MCF 10A (cell line): ENCODE measurements around the gene ABHD12. TPM values are rescaled to one million over a fixed set of nuclear protein-coding genes. Genes with fewer than 3 reads are reported as not detected.
A peak's percentile ranks its signal among the peaks of the same experiment; 100 is the strongest.

Experiments
- BruUV-seq: library from RNA; stranded (reverse); fragments of 400-500 nt; replicated peaks from 2 replicates; lab custom pipeline; 2021; lab: Mats Ljungman, UMichigan
- CTCF ChIA-PET: fragments of 300-600 bp; sonication (Branson Sonifier 250); formaldehyde crosslinking; extraction: SDS; loops from one replicate; lab custom pipeline; 2021; ENCODE audit warnings: antibody characterized with exemption, inconsistent platforms; lab: Yijun Ruan, JAX
- POLR2A ChIA-PET: fragments of 300-600, 350-650 bp; sonication (Branson Sonifier 250); formaldehyde crosslinking; extraction: SDS; loops from one replicate; lab custom pipeline; 2020; ENCODE audit warnings: antibody characterized with exemption, inconsistent platforms; lab: Yijun Ruan, JAX
- DNase-seq: peaks from one replicate; pipeline ENCODE4 v3.0.0-alpha.2; 2018; ENCODE audit not compliant: unreplicated experiment
- H3K27ac Mint-ChIP-seq: one replicate; pipeline ENCODE4 v1.8.0; 2022; ENCODE audit warnings: mild to moderate bottlenecking, low read depth, mixed read lengths; ENCODE audit not compliant: unreplicated experiment
- H3K27me3 Mint-ChIP-seq: one replicate; pipeline ENCODE4 v1.8.0; 2022; ENCODE audit warnings: mixed read lengths; ENCODE audit not compliant: insufficient read depth, unreplicated experiment
- H3K36me3 Mint-ChIP-seq: one replicate; pipeline ENCODE4 v1.8.0; 2022; ENCODE audit warnings: mild to moderate bottlenecking, moderate library complexity, mixed read lengths; ENCODE audit not compliant: insufficient read depth, unreplicated experiment
- H3K4me1 Mint-ChIP-seq: one replicate; pipeline ENCODE4 v1.8.0; 2022; ENCODE audit warnings: mixed read lengths; ENCODE audit not compliant: insufficient read depth, unreplicated experiment
- H3K4me3 Mint-ChIP-seq: one replicate; pipeline ENCODE4 v1.8.0; 2022; ENCODE audit warnings: mild to moderate bottlenecking, moderate library complexity, mixed read lengths; ENCODE audit not compliant: unreplicated experiment
- H3K9me3 Mint-ChIP-seq: one replicate; pipeline ENCODE4 v1.8.0; 2022; ENCODE audit warnings: mixed read lengths; ENCODE audit not compliant: unreplicated experiment
- intact Hi-C: fragments of 100-400 bp; cut with micrococcal nuclease; formaldehyde crosslinking; loops from 2 replicates; pipeline ENCODE4 v1.14.1; 2022
- total RNA-seq: library from RNA; stranded (reverse); gene quantifications from 2 replicates; pipeline ENCODE4 v1.2.3, GENCODE V29; 2022
- TF ChIP-seq, protein P1 (sequence below): fragments of 200-600 bp; IDR thresholded peaks from one replicate; pipeline ENCODE4 v1.8.0; 2022; ENCODE audit warnings: antibody characterized with exemption, mild to moderate bottlenecking; ENCODE audit not compliant: unreplicated experiment

The ABHD12 gene
- total RNA-seq, 1 experiment from 2014 or later = 18.6 TPM

DNA sequence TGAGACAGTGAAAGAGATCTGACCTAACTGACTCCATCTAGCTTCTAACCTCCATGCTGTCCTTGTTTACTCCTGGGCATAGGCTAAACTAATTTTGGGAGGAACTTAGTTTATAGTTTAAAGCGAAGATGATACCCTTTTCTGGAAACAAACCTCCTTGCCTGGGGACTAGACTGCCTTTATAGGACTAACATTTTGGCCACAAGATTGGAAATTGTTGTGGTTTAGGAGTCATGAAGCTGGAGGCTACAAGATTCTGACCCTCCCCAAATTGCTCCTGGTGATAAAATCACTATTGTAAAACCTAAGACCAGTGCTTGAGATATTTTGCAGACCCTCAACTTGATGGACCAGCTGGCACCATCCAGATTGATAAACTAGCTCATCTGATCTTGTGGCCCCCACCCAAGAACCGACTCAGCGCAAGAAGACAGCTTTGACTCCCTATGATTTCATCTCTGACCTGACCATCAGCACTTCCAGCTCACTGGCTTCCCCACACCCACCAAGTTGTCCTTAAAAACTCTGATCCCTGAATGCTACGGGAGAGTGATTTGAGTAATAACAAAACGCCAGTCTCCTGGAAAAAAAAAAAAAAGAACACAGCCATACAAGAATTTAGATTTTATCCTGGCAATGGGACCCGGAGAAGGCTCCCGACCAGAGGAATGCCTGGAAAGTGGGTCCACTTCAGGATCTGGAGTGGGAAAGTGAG, 63.0 kb downstream of the ABHD12 start:
- Mint-ChIP-seq H3K27me3 (no peaks in the 10 kb centered on the region), H3K36me3 (peaks cover 11% of the 10 kb centered on the region), H3K9me3 (peaks cover 6% of the 10 kb centered on the region), H3K4me3 (no peak overlapping the region), H3K4me1 (peaks cover 6% of the 10 kb centered on the region), H3K27ac (peak overlapping the region; percentile 39)
- intact Hi-C loops = no loop called here
- TF ChIP-seq, protein P1, sequence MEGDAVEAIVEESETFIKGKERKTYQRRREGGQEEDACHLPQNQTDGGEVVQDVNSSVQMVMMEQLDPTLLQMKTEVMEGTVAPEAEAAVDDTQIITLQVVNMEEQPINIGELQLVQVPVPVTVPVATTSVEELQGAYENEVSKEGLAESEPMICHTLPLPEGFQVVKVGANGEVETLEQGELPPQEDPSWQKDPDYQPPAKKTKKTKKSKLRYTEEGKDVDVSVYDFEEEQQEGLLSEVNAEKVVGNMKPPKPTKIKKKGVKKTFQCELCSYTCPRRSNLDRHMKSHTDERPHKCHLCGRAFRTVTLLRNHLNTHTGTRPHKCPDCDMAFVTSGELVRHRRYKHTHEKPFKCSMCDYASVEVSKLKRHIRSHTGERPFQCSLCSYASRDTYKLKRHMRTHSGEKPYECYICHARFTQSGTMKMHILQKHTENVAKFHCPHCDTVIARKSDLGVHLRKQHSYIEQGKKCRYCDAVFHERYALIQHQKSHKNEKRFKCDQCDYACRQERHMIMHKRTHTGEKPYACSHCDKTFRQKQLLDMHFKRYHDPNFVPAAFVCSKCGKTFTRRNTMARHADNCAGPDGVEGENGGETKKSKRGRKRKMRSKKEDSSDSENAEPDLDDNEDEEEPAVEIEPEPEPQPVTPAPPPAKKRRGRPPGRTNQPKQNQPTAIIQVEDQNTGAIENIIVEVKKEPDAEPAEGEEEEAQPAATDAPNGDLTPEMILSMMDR = no peak
- no TSS peak for BruUV-seq
- ChIA-PET POLR2A (interaction anchor here (0.7 kb wide), 1 partner anchor 32 kb away, joined by 3 read pairs; no protein-coding TSS in a partner anchor), CTCF (interaction anchor here (0.6 to 1.5 kb wide), 7 partner anchors 11 to 1721 kb away, joined by 3 to 6 read pairs (median 3); no protein-coding TSS in a partner anchor)
- DNase-seq = no peak

DNA sequence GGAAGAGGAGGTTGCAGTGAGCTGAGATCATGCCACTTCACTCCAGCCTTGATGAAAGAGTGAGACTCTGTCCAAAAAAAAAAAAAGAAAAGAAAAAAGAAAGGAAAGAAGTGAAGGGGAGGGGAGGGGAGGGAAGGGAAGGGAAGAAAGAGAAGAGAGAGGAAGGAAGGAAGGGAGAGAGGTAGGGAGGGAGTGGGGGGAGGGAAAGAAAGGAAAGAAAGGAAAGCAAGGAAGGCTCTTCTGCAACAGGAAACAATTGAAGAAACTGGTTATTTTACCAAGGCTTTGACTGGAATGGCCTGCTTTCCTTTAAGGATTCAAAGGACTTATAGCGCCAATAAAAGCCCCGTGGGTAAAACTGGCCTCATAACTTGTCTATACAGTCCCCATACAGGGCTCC, 64.6 kb downstream of the ABHD12 start:
- peaks cover 19% of the 10 kb centered on the region for H3K36me3 Mint-ChIP-seq
- peaks cover 6% of the 10 kb centered on the region for H3K4me1 Mint-ChIP-seq
- H3K27me3 Mint-ChIP-seq = no peaks in the 10 kb centered on the region
- BruUV-seq = no TSS peak
- CTCF ChIA-PET = interaction anchor here (1.8 kb wide), 1 partner anchor 10 kb away, joined by 5 read pairs; no protein-coding TSS in a partner anchor
- H3K4me3 Mint-ChIP-seq = no peak overlapping the region
- intact Hi-C loops = no loop called here
- H3K9me3 Mint-ChIP-seq = peaks cover 2% of the 10 kb centered on the region
- TF ChIP-seq, protein P1 = no peak
- DNase-seq = no peak
- H3K27ac Mint-ChIP-seq = no peak overlapping the region
- POLR2A ChIA-PET = no interaction called here

DNA sequence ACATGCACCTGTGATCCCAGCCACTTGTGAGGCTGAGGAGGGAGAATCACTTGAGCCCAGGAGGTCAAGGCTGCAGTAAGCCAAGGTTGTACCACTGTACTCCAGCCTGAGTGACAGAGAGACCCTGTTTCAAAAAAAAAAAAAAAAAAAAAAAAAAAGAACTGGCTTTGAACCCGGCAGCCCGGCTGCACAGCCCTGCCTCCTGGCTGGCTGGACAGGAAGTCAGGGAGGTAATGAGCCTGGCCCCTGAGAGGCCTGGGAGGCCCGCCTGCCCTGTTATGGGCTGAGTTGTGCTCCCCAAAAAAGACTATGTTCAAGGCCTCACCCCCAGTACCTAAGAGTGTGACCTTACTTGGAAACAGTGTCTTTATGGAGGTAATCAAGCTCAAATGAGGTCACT, 65.6 kb downstream of the ABHD12 start:
- Mint-ChIP-seq H3K4me3 (no peak overlapping the region), H3K9me3 (no peaks in the 10 kb centered on the region), H3K36me3 (peaks cover 19% of the 10 kb centered on the region), H3K27me3 (no peaks in the 10 kb centered on the region), H3K27ac (no peak overlapping the region), H3K4me1 (peaks cover 6% of the 10 kb centered on the region)
- no TSS peak for BruUV-seq
- intact Hi-C loops = no loop called here
- TF ChIP-seq, protein P1 = no peak
- POLR2A ChIA-PET = no interaction called here
- DNase-seq = no peak
- CTCF ChIA-PET = interaction anchor here (1.0 to 1.8 kb wide), 3 partner anchors 10 to 31 kb away, joined by 4 to 5 read pairs (median 5); no protein-coding TSS in a partner anchor

DNA sequence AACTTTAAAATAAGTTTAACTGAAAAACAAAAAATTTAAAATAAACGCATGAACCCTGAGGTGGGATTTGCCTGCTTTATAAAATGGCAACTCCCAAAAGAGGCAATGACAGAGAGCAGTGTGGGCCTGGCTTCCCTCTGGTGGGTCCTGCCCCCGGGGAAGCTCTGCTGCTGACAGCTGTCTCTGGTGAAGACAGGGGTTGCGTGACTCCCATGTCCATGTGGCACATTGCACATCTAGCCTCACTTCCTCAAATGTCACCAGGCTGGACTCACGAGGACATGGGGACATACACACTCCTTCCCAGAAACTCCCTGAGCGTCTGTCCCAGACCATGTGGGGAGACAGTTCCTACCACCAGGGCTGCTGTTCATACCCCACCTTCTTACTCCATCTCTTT, 66.2 kb downstream of the ABHD12 start:
- CTCF ChIA-PET = interaction anchor here (0.6 to 1.5 kb wide), 3 partner anchors 9 to 30 kb away, joined by 3 to 5 read pairs (median 4); no protein-coding TSS in a partner anchor
- no peak overlapping the region for H3K27ac Mint-ChIP-seq
- intact Hi-C loops = no loop called here
- H3K36me3 Mint-ChIP-seq = peaks cover 16% of the 10 kb centered on the region
- H3K27me3 Mint-ChIP-seq = no peaks in the 10 kb centered on the region
- no peak for DNase-seq
- H3K4me3 Mint-ChIP-seq = no peak overlapping the region
- TF ChIP-seq, protein P1 = no peak
- H3K9me3 Mint-ChIP-seq = no peaks in the 10 kb centered on the region
- peaks cover under 1% of the 10 kb centered on the region for H3K4me1 Mint-ChIP-seq
- POLR2A ChIA-PET = no interaction called here
- BruUV-seq = no TSS peak
